GM08714 (cell line): ENCODE results near the gene MMP21.

Experiments
- H3K4me3 ChIP-seq: fragments of 200-500 bp; sonication (Bioruptor generic); 2 replicates; pipeline ENCODE4 v1.5.1; 2014; ENCODE audit warnings: mild to moderate bottlenecking, low read length, inconsistent platforms
- ZNF274 ChIP-seq: IDR thresholded peaks from 2 replicates; pipeline ENCODE4 v1.6.1; 2012; ENCODE audit warnings: mild to moderate bottlenecking, low read depth, low read length

Gene MMP21

DNA sequence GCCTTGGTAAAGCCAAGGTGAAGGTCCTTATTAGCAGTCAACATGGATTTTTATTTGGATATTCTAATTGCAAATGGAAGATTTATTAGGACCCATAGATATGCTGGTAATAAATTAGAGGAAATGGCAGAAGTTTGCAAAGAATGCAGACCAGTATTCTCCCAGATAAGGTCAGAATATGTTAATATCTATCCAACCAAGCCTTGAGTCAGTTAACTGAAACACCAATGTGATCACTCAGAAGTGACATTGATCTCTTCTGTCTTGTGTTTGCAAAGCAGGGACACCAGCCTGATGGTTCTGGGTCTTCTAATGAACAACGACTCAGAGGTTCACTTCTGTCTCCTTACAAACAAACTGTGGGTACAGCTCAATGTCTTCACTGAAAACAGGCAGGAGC is 26.0 kb upstream of the MMP21 start:
- no peak for TF ChIP-seq ZNF274
- H3K4me3 ChIP-seq = no peak overlapping the region

DNA sequence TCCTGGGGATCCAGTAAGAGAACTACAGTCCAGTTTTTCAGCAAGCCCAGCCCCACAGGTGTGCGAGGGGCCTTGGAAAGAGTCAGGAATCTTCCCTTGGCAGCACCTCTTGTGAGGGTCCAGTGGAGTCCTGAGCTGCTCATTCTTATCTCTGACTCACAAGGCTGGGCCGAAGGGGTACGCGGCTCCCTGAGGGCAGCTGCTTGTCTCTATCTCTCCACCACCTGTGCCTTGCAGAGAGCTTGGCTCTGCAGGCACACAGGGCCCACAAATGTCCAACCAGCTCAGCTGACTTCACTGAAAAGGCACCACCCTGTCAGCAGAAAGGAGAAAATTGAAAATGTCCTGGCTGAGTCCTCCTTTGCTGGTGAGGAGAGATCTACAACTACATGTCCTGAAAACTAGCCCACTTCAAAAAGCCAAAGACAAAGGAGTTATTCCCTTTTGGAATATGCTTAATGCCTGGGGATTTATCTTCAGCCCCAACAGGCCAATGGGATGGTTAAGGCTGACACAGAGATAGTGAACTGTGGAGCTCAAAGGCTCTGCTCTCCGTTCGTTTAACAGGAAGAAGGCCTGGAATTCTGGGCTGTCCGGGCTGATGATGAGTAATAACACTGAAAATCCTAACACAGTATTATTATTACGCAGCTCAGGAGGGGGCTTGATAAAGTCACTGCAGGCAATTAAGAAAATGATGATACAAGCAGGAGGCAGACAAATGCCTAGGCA is 24.0 kb upstream of the MMP21 start:
- no peak for TF ChIP-seq ZNF274

DNA sequence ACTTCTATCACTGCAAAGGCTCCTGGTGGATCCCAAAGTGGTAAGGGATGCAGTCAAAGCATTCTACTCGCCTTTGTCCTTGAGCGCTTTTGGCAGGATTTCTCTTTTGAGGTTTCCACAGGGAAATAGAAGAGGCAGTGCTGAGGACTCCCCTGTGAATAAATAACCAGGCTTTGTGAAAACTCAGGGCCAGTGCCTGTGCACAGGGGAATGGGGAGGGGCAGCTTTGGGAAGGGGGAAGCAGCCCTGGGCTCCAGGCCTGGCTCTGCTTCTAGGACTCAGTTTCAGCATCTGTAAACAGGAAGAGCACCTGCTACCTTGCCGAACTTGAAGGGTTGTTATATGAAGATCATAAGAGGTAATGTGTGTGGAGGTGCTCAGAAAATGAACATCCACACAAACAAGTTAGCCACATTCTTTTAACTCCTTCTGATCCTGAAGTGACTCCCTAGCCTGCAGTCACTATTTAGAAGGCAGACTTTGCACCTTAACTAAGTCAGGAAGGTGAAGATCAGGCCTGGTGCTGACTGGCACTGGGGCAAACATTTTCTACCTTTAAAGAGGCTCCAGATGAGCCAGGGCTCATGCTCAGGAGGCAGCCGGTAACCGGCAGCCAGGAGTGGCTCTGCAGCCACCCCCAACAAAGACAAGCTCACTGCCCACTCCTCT is 22.5 kb upstream of the MMP21 start:
- no peak overlapping the region for H3K4me3 ChIP-seq
- TF ChIP-seq ZNF274 = no peak

More for the DNA sequence above, 24.0 kb upstream of the MMP21 start:
- H3K4me3 ChIP-seq = no peak overlapping the region

DNA sequence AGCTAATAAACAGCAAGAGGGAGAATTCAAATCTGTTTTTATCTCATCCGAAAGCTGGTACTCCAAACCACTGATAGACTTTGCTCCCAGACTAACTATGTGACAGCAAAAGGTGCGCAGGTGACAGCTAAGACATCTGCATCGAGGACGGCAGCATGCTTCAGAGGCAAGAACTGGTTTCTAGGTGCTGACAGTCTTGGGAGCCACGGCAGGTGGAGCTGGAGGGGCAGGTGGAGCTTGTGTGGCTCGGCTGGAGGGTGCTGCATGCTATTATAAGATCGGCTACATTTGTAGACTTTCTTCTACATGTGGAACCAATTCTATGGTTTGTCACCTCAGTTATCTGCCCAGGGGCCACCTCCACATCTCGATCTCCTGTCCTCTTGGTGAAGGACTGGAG is 21.8 kb upstream of the MMP21 start:
- H3K4me3 ChIP-seq = no peak overlapping the region
- TF ChIP-seq ZNF274 = no peak

DNA sequence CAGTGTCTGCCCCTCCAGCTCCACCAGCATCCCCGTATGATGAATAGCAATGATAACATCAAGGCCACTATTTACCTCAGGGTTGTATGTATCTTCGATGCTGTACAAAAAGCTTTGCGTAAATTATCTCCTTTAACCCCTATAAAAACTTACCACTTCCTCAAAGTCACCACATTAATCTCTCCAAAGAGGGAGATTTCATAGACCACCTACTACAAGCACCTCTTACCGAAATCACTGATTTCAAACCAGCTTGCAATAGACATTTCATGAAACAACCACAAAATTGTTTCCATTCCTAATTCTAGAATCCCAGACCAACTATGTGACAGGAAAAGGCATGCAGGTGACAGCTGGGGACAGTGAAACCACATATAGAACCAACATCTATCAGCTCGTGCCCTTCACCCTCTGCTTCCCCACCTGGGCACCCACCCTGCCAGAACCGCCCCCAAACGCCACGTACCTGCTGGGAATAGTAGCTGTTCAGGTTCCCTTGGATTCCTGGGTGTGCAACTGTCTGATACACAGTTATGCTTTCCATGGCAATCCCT is 20.1 kb upstream of the MMP21 start:
- TF ChIP-seq ZNF274 = no peak
- no peak overlapping the region for H3K4me3 ChIP-seq

DNA sequence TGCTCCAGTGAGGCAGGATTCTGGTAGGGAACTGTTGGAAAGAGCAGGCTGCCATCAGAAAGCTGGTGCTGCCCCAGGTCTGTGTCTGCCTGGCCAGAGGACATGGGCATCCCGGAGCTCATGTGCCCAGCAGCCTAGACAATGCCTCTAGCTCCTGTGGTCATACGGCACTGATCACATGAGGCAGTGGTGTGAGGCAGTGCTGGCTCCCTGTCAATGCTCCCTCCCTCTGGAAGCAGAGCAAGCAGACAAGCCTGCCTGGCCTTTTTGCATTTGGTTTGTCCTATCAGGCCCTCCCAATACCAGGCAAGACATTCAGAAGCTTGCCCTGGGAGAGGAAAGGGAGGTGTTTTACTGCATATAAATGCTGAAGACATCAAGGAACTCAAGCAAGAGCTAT is 19.5 kb upstream of the MMP21 start:
- H3K4me3 ChIP-seq = no peak overlapping the region
- TF ChIP-seq ZNF274 = no peak

DNA sequence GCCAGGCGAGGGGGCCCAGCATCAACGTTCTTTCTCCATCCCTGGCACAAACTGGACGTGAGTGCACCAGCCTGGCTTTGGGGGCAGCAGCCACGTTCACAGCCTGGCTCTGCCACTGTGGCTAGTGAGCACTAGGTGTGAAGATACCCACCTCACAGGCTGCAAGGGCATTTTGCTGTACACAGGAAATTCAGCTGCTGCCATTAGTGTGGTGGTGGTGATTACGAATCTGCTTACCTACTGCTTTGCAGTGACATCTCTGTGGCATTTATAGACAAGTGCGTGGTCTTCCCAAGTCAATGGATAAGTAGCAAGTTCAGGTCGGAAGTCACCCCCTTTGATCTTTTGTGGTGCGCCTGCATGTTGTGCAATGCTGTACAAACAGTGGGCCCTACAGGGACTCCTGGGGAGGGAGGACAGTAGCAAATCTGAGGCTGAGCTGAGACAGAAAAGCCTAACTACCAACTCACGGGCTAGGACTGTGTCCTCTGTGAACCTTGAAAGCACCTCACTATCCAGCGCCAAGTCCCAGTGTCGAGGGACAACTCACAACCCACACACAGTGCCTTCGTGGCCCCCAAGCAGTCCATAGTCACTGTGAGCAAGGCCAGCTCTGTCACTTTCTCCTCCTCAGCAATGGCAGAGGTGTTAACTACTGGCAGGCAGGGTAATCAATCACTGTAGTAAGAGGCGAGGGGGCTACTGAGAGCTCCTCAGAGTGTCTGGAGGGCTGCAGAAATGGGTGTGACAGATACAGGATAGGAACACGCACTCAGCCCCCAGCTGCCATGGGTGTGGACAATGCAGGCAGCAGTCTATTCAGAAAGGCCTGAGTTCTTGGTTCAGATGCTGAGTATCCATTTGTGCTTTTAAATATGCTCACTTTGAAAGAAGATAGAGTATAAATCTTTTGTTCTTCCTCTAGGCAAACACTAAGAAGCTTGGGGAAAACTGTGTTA is 17.0 kb upstream of the MMP21 start:
- no peak overlapping the region for H3K4me3 ChIP-seq
- TF ChIP-seq ZNF274 = no peak

DNA sequence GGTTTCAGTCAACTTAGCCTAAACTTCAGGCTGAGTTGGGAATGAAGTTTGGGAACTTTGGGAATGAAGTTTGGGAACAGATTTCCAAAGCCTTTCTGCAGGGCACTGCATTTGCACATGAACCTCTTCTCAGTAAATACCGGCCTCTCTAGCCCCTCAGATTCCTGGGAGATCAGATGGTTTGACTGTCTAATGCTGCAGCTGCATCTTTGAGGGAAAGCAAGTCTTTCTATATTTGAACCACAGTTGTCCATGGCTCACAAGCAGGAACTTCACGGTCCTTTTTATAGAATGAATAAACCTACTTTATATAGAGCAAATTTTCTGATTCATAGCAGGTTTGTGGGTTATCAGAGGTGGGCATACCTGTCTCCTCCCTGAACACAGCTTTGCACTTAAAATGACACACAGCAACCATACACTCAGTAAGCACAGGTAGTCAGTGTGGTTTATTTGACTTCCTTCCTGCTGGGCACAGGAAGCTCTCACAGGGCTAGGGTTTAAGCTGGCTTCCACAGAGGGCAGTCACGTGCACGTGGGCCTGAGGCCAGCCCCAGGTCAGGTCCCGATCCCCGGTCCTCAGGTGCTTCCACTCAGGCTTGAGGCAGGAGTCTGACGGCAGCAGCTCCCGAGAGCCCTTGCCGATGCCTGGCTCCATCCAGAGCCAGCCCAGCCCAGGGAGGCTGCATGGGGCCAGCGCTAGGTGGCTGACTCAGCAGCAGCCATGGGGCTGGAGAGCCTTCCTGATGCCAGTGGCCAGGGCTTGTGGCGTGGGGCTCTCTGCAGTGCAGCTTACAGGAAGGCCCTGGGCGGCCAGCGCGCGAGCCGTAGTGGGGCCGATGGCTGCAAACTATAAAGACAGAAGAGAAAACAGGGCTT is 12.8 kb upstream of the MMP21 start:
- no peak for TF ChIP-seq ZNF274
- no peak overlapping the region for H3K4me3 ChIP-seq

DNA sequence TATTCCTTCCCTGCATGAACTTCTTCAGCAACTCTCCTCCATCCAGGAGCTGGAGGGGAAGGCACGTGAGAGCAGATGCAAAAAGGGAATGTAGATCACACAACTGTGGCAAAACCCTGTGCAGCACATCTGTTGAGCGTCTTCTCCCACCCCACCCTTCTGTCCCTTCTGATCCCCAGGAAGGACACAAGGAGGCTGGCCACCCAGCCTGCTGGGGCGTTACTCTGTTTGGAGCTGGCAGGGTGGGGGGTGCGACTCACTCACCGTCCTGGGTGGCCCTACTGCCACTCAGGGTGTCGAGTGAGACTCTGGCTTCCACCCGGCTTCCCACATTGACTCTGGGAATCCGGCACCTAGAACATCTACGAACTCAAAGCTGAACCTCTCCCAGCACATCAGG is 10.2 kb upstream of the MMP21 start:
- H3K4me3 ChIP-seq = no peak overlapping the region
- TF ChIP-seq ZNF274 = no peak

DNA sequence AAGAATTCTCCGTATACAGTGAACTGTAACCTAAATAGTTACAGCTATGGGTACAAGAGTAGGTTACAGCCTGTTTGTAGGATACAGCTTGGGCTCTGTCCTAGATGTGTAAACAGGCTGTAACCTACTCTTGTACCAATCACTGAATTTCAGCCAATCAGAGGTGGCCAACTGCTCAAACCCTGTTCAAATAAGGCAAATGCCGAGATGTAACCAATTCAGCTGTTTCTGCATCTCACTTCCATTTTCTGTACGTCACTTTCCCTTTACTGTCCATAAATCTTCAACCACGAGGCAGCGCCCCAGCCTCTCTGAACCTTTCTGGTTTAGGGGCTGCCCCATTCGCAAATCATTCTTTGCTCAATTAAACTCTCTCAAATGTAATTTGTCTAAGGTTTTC is 8.3 kb upstream of the MMP21 start:
- no peak overlapping the region for H3K4me3 ChIP-seq
- no peak for TF ChIP-seq ZNF274

GRCh38 chr10:125783408-125783807 is 7.8 kb upstream of the MMP21 start:
- no peak for TF ChIP-seq ZNF274
- no peak overlapping the region for H3K4me3 ChIP-seq

- TF ChIP-seq ZNF274 = no peak
- H3K4me3 ChIP-seq = no peak overlapping the region
Measured at GRCh38 chr10:125782616-125783015, 7.0 kb upstream of the MMP21 start.

- no peak for TF ChIP-seq ZNF274
- H3K4me3 ChIP-seq = no peak overlapping the region
Measured at GRCh38 chr10:125782054-125782453, 6.4 kb upstream of the MMP21 start.
